ENCODE measurements around the gene ZDHHC14. TPM values are rescaled to one million over a fixed set of nuclear protein-coding genes. Genes with fewer than 3 reads are reported as not detected.

ZDHHC14 gene
- polyA plus RNA-seq, 1 donor (not counting 4 experiments of a cell fraction or from before 2014, with no cell fraction given): 6.4 TPM

DNA sequence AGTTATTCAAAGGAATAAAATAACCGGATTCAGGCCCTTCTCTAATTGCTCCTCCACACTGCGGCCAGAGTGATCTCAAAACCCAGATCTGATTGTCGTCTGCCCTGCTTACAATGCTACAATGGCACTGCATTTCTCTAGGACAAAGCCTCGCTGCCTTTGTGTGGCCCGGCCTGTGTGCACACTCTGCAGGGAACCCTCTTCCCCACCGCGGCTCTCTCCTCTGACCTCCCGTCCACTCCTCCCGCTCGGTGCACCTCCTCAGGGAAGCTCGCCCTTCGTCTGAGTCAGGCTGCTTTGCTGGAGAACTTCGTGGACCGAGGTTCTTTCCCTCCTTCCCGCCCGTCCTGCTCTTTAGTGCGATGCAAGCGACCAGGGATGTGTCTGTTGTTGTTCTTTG is 340.4 kb downstream of the ZDHHC14 start:
- dilution Hi-C loops (cut with MboI; ENCODE audit: extremely low pct_ligation_motif_present, low sequenced_read_pairs): no loop called here
- no peak for FAIRE-seq

DNA sequence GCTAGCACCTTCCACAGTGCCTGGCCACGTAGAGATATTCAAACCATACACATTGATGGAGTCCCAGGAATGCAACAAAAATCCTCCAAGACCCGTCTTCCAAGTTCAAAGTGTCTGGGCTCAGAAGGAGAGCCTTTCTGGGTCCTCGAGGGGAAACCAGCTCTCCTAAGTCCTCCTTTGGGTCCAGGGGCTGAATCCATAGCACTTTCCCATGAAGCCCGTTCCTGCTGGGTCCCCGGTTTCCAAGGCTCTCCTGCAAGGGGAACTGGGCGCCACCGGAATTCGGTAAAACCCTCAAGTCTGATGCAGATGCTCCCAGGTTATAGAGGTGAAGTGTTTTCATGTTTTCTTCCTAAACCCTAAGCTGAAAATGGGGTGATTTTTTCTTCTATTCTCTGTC is 340.8 kb downstream of the ZDHHC14 start:
- Histone ChIP-seq H3K36me3 (ENCODE audit: control insufficient read depth in 2 of 2, extremely low read depth in 1 of 2, insufficient read depth in 2 of 2, low read length in 2 of 2) (no peaks in the 10 kb centered on the region), H4K20me1 (ENCODE audit: control insufficient read depth, extremely low read depth, insufficient read depth, low read length) (no peaks in the 10 kb centered on the region), H3K4me1 (ENCODE audit: control insufficient read depth, extremely low read depth, insufficient read depth, low read length) (peaks cover 4% of the 10 kb centered on the region), H2AFZ (ENCODE audit: control insufficient read depth, low read length) (no peak overlapping the region), H3K79me2 (ENCODE audit: control insufficient read depth, insufficient read depth, low read length) (no peaks in the 10 kb centered on the region), H3K9me1 (ENCODE audit: control insufficient read depth, extremely low read depth, insufficient read depth, low read length) (no peaks in the 10 kb centered on the region), H3K4me3 (ENCODE audit: control insufficient read depth in 2 of 3, extremely low read depth in 1 of 3, insufficient read depth in 2 of 3, low read depth in 1 of 3, low read length in 3 of 3) (no peak overlapping the region), H3K27ac (ENCODE audit: control insufficient read depth, insufficient read depth, low read length) (no peak overlapping the region), H3K4me2 (ENCODE audit: control insufficient read depth, extremely low read depth, insufficient read depth, low read depth, low read length) (no peak overlapping the region), H3K27me3 (ENCODE audit: control insufficient read depth, extremely low read depth, insufficient read depth, low read length) (no peaks in the 10 kb centered on the region), H3K9me3 (ENCODE audit: control insufficient read depth, low read depth, low read length) (no peaks in the 10 kb centered on the region), H3K9ac (ENCODE audit: control insufficient read depth, extremely low read depth, insufficient read depth, low read length) (no peak overlapping the region)
- DNase-seq (ENCODE audit: low read depth, low spot score) (no peak), FAIRE-seq (no peak)
- TF ChIP-seq, protein P1, sequence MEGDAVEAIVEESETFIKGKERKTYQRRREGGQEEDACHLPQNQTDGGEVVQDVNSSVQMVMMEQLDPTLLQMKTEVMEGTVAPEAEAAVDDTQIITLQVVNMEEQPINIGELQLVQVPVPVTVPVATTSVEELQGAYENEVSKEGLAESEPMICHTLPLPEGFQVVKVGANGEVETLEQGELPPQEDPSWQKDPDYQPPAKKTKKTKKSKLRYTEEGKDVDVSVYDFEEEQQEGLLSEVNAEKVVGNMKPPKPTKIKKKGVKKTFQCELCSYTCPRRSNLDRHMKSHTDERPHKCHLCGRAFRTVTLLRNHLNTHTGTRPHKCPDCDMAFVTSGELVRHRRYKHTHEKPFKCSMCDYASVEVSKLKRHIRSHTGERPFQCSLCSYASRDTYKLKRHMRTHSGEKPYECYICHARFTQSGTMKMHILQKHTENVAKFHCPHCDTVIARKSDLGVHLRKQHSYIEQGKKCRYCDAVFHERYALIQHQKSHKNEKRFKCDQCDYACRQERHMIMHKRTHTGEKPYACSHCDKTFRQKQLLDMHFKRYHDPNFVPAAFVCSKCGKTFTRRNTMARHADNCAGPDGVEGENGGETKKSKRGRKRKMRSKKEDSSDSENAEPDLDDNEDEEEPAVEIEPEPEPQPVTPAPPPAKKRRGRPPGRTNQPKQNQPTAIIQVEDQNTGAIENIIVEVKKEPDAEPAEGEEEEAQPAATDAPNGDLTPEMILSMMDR (optimal IDR thresholded peaks at IDR 0.05 in 1 of 3, IDR thresholded peaks at IDR 0.05 in 1 of 3, conservative IDR thresholded peaks at IDR 0.05 in 1 of 3; ENCODE audit: extremely low read depth in 1 of 3, insufficient read depth in 2 of 3, low read length in 3 of 3): no peak
- TF ChIP-seq EZH2 (IDR thresholded peaks at IDR 0.05; ENCODE audit: low read length): no peak
- dilution Hi-C loops (cut with MboI; ENCODE audit: extremely low pct_ligation_motif_present, low sequenced_read_pairs): no loop called here

More for the DNA sequence above, 340.4 kb downstream of the ZDHHC14 start:
- Histone ChIP-seq H3K36me3 (ENCODE audit: control insufficient read depth in 2 of 2, extremely low read depth in 1 of 2, insufficient read depth in 2 of 2, low read length in 2 of 2) (no peaks in the 10 kb centered on the region), H3K4me1 (ENCODE audit: control insufficient read depth, extremely low read depth, insufficient read depth, low read length) (peaks cover 4% of the 10 kb centered on the region), H3K4me2 (ENCODE audit: control insufficient read depth, extremely low read depth, insufficient read depth, low read depth, low read length) (no peak overlapping the region), H4K20me1 (ENCODE audit: control insufficient read depth, extremely low read depth, insufficient read depth, low read length) (no peaks in the 10 kb centered on the region), H3K9ac (ENCODE audit: control insufficient read depth, extremely low read depth, insufficient read depth, low read length) (no peak overlapping the region), H3K27ac (ENCODE audit: control insufficient read depth, insufficient read depth, low read length) (no peak overlapping the region), H3K9me1 (ENCODE audit: control insufficient read depth, extremely low read depth, insufficient read depth, low read length) (no peaks in the 10 kb centered on the region), H3K27me3 (ENCODE audit: control insufficient read depth, extremely low read depth, insufficient read depth, low read length) (no peaks in the 10 kb centered on the region), H3K79me2 (ENCODE audit: control insufficient read depth, insufficient read depth, low read length) (no peaks in the 10 kb centered on the region), H3K4me3 (ENCODE audit: control insufficient read depth in 2 of 3, extremely low read depth in 1 of 3, insufficient read depth in 2 of 3, low read depth in 1 of 3, low read length in 3 of 3) (no peak overlapping the region), H3K9me3 (ENCODE audit: control insufficient read depth, low read depth, low read length) (no peaks in the 10 kb centered on the region), H2AFZ (ENCODE audit: control insufficient read depth, low read length) (no peak overlapping the region)
- no peak for DNase-seq (ENCODE audit: low read depth, low spot score)
- TF ChIP-seq EZH2 (IDR thresholded peaks at IDR 0.05; ENCODE audit: low read length): no peak
- TF ChIP-seq, protein P1 (optimal IDR thresholded peaks at IDR 0.05 in 1 of 3, IDR thresholded peaks at IDR 0.05 in 1 of 3, conservative IDR thresholded peaks at IDR 0.05 in 1 of 3; ENCODE audit: extremely low read depth in 1 of 3, insufficient read depth in 2 of 3, low read length in 3 of 3): no peak
